NCI-H2196 treated with DMSO at 0.1 percent for 48 hours (cell line): Measurements from ENCODE around the gene NAA35.

Experiments
- DNase-seq: peaks from one replicate; lab custom pipeline; 2025; ENCODE audit not compliant: unreplicated experiment; lab: John Stamatoyannopoulos, UW

Gene NAA35

GRCh38 chr9:86061972-86062739 lies 121.2 kb downstream of the NAA35 start:
- no peak for DNase-seq

GRCh38 chr9:86062845-86063693 lies 122.1 kb downstream of the NAA35 start:
- DNase-seq: no peak

DNA sequence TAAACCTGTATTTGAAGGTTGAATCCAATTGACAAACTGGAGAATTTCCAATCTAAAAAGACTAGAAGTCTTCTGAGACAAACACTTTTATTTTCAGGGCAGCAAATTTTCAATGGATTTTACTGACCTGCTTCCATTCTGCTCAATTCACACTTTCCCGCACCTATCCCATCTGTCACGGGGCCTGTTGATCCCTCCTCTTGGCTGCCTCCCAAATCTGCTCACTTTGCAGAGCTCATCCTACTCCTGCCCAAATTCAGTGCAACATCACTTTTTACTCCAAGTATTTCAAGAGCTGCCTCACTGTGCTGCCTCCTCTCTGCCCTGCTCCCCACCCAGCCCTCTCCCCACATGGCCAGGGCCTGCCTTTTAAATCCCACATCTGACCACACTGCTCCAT lies 123.3 kb downstream of the NAA35 start:
- DNase-seq: no peak

DNA sequence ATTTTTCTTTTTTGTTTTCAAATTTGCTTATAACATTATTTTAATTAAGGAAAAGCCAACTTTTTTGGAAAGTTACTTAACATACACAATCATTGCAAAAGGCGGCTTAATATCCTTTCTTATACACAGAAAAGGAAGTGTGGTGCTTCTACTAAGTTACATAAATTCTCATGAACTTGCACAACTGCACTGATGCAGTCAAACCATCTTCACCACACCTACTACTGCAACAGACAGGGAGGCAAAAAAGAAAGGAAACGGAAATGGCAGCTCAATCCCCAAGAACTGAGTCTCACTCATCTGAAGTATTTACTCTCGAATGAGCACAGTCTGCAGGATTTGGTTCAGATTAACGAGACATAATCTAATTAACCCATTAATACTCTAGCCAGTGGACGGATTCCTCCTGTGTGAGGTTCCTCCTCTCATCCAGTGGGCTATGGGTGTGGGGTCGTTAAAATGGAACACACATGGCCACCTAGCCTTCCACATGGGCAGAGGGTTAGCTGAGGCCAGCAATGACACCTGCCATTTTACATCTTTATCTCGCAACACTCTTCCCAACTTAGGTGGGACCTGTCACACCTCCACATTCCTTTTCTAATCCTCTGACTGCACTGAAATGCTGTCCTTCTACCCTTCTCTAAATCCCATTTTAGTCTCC lies 128.4 kb downstream of the NAA35 start:
- no peak for DNase-seq
